Mononuclear cell (primary cell): ENCODE data around the gene USHBP1. TPM values are rescaled to one million over a fixed set of nuclear protein-coding genes. Genes with fewer than 3 reads are reported as not detected.

Experiments
- H3K27me3 ChIP-seq: 2 replicates; pipeline ENCODE4 v1.6.0; 2011; ENCODE audit warnings: low read length, control low read depth; ENCODE audit not compliant: insufficient read depth
- H3K4me1 ChIP-seq: 2 replicates; pipeline ENCODE4 v1.5.1; 2011; ENCODE audit warnings: mild to moderate bottlenecking, low read length, control low read depth; ENCODE audit not compliant: insufficient read depth
- H3K4me3 ChIP-seq: 2 replicates; pipeline ENCODE4 v1.5.1; 2011; ENCODE audit warnings: mild to moderate bottlenecking, low read length, moderate library complexity
- H3K9me3 ChIP-seq: 2 replicates; pipeline ENCODE4 v1.5.1; 2011; ENCODE audit warnings: low read depth, mild to moderate bottlenecking, control low read depth, low read length
- total RNA-seq: library from RNA; depleted of rRNA; stranded (reverse); fragments of >200 nt; gene quantifications from one replicate; pipeline ENCODE4 v1.2.3, GENCODE V29; 2012

The USHBP1 gene
- total RNA-seq: under 0.01 TPM

- Histone ChIP-seq H3K27me3 (no peaks in the 10 kb centered on the region), H3K4me3 (no peak within 1 kb of the TSS), H3K4me1 (peaks cover 25% of the 10 kb centered on the region), H3K9me3 (no peaks in the 10 kb centered on the region)
Observed at GRCh38 chr19:17264641-17264979, at the start of gene USHBP1. Gene USHBP1 (minus strand): TSS chr19:17264745. CDS start chr19:17264299, 446 bp downstream.

- H3K27me3 ChIP-seq: no peaks in the 10 kb centered on the region
- no peak overlapping the region for H3K4me3 ChIP-seq
- H3K9me3 ChIP-seq: no peaks in the 10 kb centered on the region
- H3K4me1 ChIP-seq: peaks cover 23% of the 10 kb centered on the region
Observed at GRCh38 chr19:17314007-17314593, 49.6 kb upstream of the USHBP1 start.

- Histone ChIP-seq H3K9me3 (no peaks in the 10 kb centered on the region), H3K4me3 (no peak overlapping the region), H3K27me3 (no peaks in the 10 kb centered on the region), H3K4me1 (peaks cover 27% of the 10 kb centered on the region)
Observed at GRCh38 chr19:17312189-17313113, 47.9 kb upstream of the USHBP1 start.

GRCh38 chr19:17311455-17312188, 47.1 kb upstream of the USHBP1 start:
- H3K9me3 ChIP-seq: no peaks in the 10 kb centered on the region
- no peak overlapping the region for H3K4me3 ChIP-seq
- H3K27me3 ChIP-seq: no peaks in the 10 kb centered on the region
- peaks cover 24% of the 10 kb centered on the region for H3K4me1 ChIP-seq

GRCh38 chr19:17309965-17310461, 45.5 kb upstream of the USHBP1 start:
- Histone ChIP-seq H3K27me3 (no peaks in the 10 kb centered on the region), H3K4me1 (peaks cover 35% of the 10 kb centered on the region), H3K9me3 (no peaks in the 10 kb centered on the region), H3K4me3 (peak overlapping the region; percentile 87)

GRCh38 chr19:17309198-17309964, 44.8 kb upstream of the USHBP1 start, which contains the start of gene DDA1:
Gene DDA1 (plus strand): TSS chr19:17309563. CDS start chr19:17309655, 92 bp downstream.
- Histone ChIP-seq H3K4me1 (peaks cover 42% of the 10 kb centered on the region), H3K9me3 (no peaks in the 10 kb centered on the region), H3K4me3 (peak within 1 kb of the TSS; percentile 87), H3K27me3 (no peaks in the 10 kb centered on the region)

- Histone ChIP-seq H3K9me3 (no peaks in the 10 kb centered on the region), H3K4me3 (no peak overlapping the region), H3K4me1 (peaks cover 53% of the 10 kb centered on the region), H3K27me3 (no peaks in the 10 kb centered on the region)
Observed at GRCh38 chr19:17307876-17308377, 43.4 kb upstream of the USHBP1 start.

GRCh38 chr19:17306285-17306714, 41.8 kb upstream of the USHBP1 start:
- Histone ChIP-seq H3K4me1 (peaks cover 64% of the 10 kb centered on the region), H3K9me3 (no peaks in the 10 kb centered on the region), H3K4me3 (peak overlapping the region; percentile 56)

GRCh38 chr19:17305517-17306284, 41.2 kb upstream of the USHBP1 start, which contains the start of gene MRPL34:
Gene MRPL34 (plus strand): TSS chr19:17305872. CDS start chr19:17305893, 21 bp downstream.
- H3K4me1 ChIP-seq: peaks cover 61% of the 10 kb centered on the region
- peak within 1 kb of the TSS; percentile 56 for H3K4me3 ChIP-seq
- H3K9me3 ChIP-seq: no peaks in the 10 kb centered on the region
- no peaks in the 10 kb centered on the region for H3K27me3 ChIP-seq

More at GRCh38 chr19:17306285-17306714, 41.8 kb upstream of the USHBP1 start:
- no peaks in the 10 kb centered on the region for H3K27me3 ChIP-seq

GRCh38 chr19:17305216-17305516, 40.6 kb upstream of the USHBP1 start:
- H3K4me3 ChIP-seq: peak overlapping the region; percentile 56
- peaks cover 56% of the 10 kb centered on the region for H3K4me1 ChIP-seq
- no peaks in the 10 kb centered on the region for H3K27me3 ChIP-seq
- no peaks in the 10 kb centered on the region for H3K9me3 ChIP-seq

- no peak overlapping the region for H3K4me3 ChIP-seq
- H3K4me1 ChIP-seq: peaks cover 50% of the 10 kb centered on the region
- H3K9me3 ChIP-seq: no peaks in the 10 kb centered on the region
- H3K27me3 ChIP-seq: no peaks in the 10 kb centered on the region
Observed at GRCh38 chr19:17304386-17305215, 40.1 kb upstream of the USHBP1 start.

GRCh38 chr19:17303940-17304267, 39.4 kb upstream of the USHBP1 start:
- no peak overlapping the region for H3K4me3 ChIP-seq
- no peaks in the 10 kb centered on the region for H3K27me3 ChIP-seq
- H3K9me3 ChIP-seq: no peaks in the 10 kb centered on the region
- H3K4me1 ChIP-seq: peaks cover 47% of the 10 kb centered on the region
